IMR-90 (cell line): ENCODE measurements around the gene IFT52.

Source experiments
- BHLHE40 ChIP-seq: fragments of 150-350 bp; IDR thresholded peaks from 2 replicates; pipeline ENCODE4 v1.6.1; 2016; ENCODE audit warnings: mild to moderate bottlenecking, low read depth, low read length
- ELK1 ChIP-seq: fragments of 150-350 bp; IDR thresholded peaks from 2 replicates; pipeline ENCODE4 v1.6.1; 2016; ENCODE audit warnings: low read depth, mild to moderate bottlenecking, low read length, moderate library complexity, borderline replicate concordance
- MAFK ChIP-seq: IDR thresholded peaks from 2 replicates; pipeline ENCODE4 v1.6.1; 2012; ENCODE audit warnings: low read depth, low read length, improper control_type of control experiment
- MAZ ChIP-seq: IDR thresholded peaks from 2 replicates; pipeline ENCODE4 v1.6.1; 2012; ENCODE audit warnings: low read depth, mild to moderate bottlenecking, low read length, improper control_type of control experiment, moderate library complexity, borderline replicate concordance
- MXI1 ChIP-seq: IDR thresholded peaks from 2 replicates; pipeline ENCODE4 v1.6.1; 2012; ENCODE audit warnings: low read depth, mild to moderate bottlenecking, low read length, moderate library complexity, borderline replicate concordance
- POLR2A ChIP-seq: IDR thresholded peaks from 2 replicates; pipeline ENCODE4 v1.6.1; 2012; ENCODE audit warnings: mild to moderate bottlenecking, low read depth, low read length
- RAD21 ChIP-seq: IDR thresholded peaks from 2 replicates; pipeline ENCODE4 v1.6.1; 2012; ENCODE audit warnings: low read length, improper control_type of control experiment
- RCOR1 ChIP-seq: IDR thresholded peaks from 2 replicates; pipeline ENCODE4 v1.6.1; 2012; ENCODE audit warnings: mild to moderate bottlenecking, low read length, improper control_type of control experiment; ENCODE audit not compliant: insufficient replicate concordance
- RFX5 ChIP-seq: IDR thresholded peaks from 2 replicates; pipeline ENCODE4 v1.8.0; 2012; ENCODE audit warnings: low read depth, mild to moderate bottlenecking, low read length, moderate library complexity
- SMC3 ChIP-seq: fragments of 150-350 bp; IDR thresholded peaks from 2 replicates; pipeline ENCODE4 v1.6.1; 2016; ENCODE audit warnings: low read depth, mild to moderate bottlenecking, antibody characterized with exemption, low read length, moderate library complexity
- TF ChIP-seq, protein P1 (sequence below): conservative IDR thresholded peaks from 2 replicates; pipeline ENCODE4 v1.5.1; 2012; ENCODE audit warnings: mild to moderate bottlenecking, low read depth, low read length, improper control_type of control experiment

DNA sequence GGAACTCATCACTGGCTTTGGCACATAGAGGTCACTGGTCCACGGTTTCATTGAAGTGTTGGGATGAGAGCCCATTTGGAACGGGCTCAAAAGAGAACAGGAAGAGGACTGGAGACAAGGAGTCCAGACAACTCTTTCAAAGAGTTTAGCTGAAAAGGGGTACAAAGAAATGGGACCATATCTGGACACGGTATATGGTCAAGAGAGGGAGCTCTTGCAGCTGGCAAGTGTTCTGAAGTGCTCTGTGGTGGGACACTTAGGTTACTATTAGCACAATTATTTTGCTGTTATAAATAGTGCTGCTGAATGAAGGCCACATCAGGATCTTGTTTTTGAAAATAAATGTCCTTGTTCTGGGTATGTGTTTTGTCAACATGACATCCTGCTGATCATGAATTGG lies 27.3 kb upstream of the IFT52 start:
- TF ChIP-seq, protein P1, sequence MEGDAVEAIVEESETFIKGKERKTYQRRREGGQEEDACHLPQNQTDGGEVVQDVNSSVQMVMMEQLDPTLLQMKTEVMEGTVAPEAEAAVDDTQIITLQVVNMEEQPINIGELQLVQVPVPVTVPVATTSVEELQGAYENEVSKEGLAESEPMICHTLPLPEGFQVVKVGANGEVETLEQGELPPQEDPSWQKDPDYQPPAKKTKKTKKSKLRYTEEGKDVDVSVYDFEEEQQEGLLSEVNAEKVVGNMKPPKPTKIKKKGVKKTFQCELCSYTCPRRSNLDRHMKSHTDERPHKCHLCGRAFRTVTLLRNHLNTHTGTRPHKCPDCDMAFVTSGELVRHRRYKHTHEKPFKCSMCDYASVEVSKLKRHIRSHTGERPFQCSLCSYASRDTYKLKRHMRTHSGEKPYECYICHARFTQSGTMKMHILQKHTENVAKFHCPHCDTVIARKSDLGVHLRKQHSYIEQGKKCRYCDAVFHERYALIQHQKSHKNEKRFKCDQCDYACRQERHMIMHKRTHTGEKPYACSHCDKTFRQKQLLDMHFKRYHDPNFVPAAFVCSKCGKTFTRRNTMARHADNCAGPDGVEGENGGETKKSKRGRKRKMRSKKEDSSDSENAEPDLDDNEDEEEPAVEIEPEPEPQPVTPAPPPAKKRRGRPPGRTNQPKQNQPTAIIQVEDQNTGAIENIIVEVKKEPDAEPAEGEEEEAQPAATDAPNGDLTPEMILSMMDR: no peak
- TF ChIP-seq MAFK (no peak), POLR2A (no peak), SMC3 (no peak), MAZ (no peak), MXI1 (no peak), RCOR1 (no peak), RAD21 (peak; percentile 16; the same call in 1 of the 2 replicates), ELK1 (no peak), RFX5 (no peak), BHLHE40 (no peak)
